ENCODE results near the gene SLC1A4.
"Not testable (repeated sequence)": the region's sequence is repeated elsewhere in the genome, so short reads cannot be mapped to it uniquely, and the experiment has no call there.

SLC1A4 gene

GRCh38 chr2:64996871-64997307, 7.7 kb downstream of the SLC1A4 start:
- no peak for DNase-seq

GRCh38 chr2:64998658-64999061, 9.5 kb downstream of the SLC1A4 start:
- DNase-seq, result no peak

DNA sequence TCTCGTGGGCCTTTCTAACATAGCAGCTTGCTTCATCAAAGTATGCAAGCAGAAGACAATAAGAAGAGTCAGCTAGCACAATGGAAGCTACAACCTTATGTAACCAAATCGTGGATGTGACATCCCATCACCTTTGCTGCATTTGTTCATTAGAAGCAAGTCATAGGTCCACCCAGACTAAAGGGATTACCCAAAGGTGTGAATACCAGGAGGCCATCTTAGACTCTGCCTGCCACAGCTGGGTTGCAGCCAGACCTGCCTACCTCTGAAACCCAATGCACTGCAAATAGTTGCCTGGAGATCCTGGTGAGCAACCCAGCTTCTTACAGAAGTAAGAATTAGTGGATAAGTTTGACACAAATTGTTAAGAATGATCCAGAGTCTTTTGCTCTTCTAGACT, 10.6 kb downstream of the SLC1A4 start:
- no peak for DNase-seq

GRCh38 chr2:65000644-65001043, 11.4 kb downstream of the SLC1A4 start:
- DNase-seq, result no peak

DNA sequence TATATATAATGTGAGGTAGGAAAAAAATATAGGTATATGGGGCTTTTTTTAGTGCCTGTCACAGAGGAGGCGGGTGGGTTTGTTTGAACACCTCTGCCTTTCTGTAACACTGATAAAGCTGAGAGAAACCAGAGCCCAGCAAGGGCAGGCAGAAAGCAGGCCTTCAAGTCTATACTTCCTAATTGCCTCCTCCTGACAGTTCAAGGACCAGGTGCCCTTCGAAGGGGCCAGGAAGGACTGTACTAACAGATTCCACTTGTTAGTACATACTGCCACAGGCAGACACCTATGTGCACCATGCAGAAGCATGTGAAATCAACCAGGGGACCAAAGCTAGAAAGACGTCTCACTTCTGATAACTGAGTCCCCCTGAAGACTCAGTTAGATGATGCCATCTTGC, 13.8 kb downstream of the SLC1A4 start:
- DNase-seq, result no peak

GRCh38 chr2:65004232-65004631, 15.0 kb downstream of the SLC1A4 start:
- not testable (repeated sequence) for DNase-seq

- DNase-seq, result no peak
Observed at GRCh38 chr2:65013776-65014175, 24.6 kb downstream of the SLC1A4 start.

DNA sequence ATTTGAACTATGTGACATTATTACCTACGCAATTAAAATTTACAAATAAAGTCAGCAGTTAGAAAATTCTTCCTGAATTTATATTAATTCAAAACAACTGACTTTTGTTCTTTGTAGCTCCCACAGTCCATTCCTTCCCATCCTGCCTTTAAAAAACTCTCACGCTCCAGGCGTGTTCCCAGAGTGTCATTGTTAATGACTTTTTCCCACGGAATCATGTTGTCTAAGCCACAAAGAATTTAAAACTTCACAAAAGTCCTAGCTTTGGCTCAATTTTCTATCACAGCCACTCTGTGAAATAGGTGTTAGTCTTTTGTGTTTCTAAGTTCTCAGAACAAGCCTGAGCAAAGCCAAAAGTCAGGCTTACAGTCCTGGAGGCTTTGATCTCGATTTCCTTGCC, 26.5 kb downstream of the SLC1A4 start:
- DNase-seq, result no peak

GRCh38 chr2:65016789-65017188, 27.6 kb downstream of the SLC1A4 start:
- DNase-seq, result no peak

DNA sequence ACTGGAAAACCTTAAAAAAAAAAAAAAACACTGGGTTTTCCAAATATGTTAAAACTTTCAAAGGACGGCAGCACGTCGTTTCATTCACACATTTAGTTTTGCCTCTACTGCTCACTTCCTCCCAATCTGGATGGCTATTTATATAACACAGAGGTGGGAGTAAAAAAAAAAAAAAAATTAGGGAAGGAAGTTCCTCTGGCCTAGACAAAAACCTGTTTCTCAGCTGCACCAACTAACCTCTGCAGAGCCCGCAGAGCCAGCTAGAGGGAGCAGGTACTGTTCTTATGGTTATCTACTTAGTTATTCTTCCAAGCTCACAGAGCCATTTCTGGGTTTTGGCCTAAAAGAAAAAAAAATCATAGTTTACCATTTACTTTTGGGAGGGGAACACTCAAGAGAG, 28.1 kb downstream of the SLC1A4 start:
- no peak for DNase-seq

- DNase-seq, result no peak
Observed at GRCh38 chr2:65018141-65018582, 29.0 kb downstream of the SLC1A4 start.

DNA sequence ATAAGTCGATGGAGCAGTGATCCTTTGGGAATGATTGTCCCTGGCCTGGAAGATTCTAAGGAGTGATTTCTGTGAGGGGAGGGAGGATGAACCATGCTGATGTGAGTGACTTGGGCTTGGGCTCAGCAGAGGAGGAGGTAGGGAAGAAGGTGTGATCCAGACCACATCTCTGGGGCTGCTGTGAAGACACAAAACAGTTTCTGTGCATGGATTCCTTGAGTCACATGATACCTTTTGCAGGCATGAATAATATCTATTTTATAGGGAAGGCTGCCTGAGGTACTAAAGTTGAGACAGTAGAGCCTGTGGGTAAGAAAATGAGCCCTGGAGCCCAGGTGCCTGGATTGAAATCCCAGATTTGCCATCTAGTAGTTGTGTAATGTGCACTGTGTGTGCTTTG, 29.8 kb downstream of the SLC1A4 start:
- no peak for DNase-seq

DNA sequence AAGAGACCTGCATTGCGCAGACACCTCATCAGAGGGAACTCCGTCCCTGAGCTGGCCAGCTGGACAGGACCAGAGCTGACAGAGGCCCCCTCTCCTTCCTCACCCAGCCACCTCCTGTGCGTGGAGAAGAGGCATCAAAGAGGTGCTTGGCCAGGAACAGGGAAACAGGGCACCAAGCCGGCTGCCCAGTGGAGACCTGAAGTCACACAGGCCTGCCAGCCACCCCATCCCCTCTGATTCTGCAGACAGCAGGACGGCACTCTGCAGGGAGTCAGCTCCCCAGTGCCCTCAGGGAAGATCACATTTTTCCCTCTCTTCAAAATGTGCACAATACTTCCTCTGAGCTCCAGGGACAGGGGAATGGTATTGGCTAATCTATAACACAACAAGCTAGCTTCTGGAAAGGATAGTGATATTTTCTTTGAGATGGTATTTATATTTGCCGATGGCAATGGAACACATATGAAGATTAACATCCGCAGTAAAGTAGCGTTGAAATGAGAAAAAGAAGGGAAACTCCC, 30.5 kb downstream of the SLC1A4 start:
- DNase-seq, result no peak

DNA sequence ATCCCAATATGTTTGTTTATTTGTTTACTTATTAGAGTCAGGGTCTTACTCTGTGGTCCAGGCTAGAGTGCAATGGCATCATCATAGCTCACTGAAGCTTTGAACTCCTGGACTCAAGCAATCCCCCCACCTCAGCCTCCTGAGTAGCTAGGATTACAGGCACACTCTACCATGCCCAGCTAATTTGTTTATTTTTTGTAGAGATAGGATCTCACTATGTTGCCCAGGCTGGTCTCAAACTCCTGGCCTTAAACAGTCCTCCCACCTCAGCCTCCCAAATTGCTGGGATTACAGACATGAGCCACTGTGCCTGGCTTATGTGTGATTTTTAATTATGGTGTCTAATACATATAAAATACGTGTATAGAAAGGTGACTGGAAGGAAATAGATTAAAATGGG, 31.1 kb downstream of the SLC1A4 start:
- DNase-seq, result not testable (repeated sequence)

DNA sequence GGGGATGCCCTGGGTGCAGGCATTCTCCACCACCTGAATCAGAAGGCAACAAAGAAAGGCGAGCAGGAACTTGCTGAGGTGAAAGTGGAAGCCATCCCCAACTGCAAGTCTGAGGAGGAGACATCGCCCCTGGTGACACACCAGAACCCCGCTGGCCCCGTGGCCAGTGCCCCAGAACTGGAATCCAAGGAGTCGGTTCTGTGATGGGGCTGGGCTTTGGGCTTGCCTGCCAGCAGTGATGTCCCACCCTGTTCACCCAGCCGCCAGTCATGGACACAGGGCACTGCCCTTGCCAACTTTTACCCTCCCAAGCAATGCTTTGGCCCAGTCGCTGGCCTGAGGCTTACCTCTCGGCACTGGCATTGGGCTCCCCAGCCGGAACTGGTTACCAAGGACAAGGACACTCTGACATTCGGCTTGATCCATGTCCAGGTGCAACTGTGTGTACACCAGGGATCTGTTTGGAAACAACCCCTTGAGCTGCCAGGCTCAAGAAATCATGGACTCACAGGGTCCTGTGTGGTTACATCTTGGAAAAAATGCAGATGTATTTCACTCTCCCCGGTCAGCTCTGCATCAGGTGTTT, 31.8 kb downstream of the SLC1A4 start:
- no peak for DNase-seq

DNA sequence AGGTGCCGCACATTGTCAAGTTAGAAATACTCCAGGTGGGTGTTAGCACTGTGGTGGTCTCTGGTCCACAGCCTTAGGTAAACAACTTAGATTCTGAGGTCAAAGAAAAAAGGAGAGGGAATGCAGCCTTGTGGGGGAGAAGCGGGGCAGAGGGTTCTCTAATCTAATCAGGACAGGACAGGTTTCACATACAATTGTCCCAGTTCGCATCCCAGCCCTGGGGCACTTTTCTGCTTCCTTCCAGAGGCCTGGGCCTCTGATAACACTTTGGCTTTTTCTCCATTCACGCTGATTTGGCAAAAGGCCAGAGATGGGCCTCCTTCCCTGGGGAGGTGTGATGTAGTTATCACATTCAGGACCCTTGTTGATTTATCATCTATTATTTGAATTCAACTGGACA, 32.5 kb downstream of the SLC1A4 start:
- no peak for DNase-seq

- DNase-seq, result no peak
Observed at GRCh38 chr2:65022189-65022588, 33.0 kb downstream of the SLC1A4 start.

- no peak for DNase-seq
Observed at GRCh38 chr2:65023742-65024141, 34.5 kb downstream of the SLC1A4 start.

DNA sequence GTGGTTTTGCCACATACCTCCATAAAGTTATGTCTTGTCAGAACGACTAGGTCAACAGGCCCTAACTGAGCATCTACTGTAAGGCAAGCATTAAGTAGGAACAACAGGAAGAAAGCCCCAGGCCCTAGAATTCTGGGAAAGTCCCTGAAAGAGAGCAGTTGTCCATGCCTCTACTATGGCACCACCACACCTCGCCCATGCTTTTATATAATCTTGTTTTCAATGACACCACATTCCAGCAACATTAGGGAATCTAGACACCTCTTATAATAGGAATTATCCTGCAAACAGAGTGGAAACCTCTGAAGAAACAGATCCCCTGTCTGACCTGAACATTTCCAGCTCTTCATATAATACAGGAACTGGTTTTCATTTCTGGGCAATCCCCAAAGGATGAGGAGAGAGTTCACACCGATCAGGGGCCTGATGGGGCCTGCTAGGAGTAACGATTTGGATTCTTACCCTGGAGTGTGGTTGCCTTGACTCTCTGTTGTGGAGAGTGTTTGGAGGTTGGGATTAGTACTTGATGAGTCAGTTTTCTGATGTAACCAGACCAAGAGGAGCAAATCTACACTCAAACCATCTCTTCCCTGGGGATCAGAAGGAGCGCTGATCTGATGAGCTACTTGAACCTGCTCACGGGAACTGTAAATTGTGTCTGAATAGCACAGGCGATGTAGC, 35.1 kb downstream of the SLC1A4 start:
- DNase-seq, result no peak

DNA sequence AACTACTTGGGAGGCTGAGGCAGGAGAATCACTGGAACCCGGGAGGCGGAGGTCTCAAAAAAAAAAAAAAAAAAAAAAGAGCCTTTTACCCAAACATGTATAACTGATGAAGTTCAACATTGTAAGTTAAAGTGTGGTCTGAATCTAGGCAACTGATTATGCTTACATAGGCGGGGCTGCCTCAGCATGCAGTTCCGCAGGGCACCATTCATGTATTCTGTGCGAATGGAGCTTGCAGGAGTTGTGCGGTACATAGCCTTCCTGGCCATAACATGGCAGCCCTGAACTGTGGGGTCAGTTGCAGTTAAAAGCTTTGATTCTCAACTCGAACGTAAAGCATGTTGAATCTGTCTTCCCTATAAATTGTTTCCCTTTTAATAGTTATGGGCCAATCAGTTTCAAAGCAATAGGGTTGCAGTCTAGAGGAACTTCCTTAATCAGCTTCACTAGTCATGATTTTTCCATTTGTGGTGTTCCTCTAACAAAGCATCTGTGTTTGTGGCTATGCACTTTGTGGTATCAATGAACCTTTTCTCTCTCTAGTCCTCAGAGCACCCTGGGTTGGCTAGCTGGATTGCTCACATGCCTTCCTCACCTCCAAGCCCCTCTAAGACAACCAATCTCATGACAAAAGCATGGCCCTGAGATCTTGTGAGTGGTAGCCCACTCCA, 36.4 kb downstream of the SLC1A4 start:
- DNase-seq, result no peak

DNA sequence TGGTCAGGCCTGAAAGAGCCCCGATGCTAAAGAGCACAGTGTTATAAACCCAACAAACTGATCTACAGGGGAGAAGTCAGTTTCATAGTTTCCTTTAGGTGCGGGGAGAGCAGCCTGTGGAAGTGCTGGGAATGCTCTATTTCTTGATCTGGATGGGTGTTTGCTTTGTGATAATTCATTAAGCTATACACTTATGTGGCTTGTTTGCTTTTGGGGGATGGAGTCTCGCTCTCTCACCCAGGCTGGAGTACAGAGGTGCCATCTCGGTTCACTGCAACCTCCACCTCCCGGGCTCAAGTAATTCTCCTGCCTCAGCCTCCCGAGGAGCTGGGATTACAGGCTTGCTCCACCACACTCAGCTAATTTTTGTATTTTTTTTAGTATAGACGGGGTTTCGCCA, 37.0 kb downstream of the SLC1A4 start:
- no peak for DNase-seq

- DNase-seq, result no peak
Observed at GRCh38 chr2:65026704-65027464, 37.7 kb downstream of the SLC1A4 start.

- no peak for DNase-seq
Observed at GRCh38 chr2:65027616-65028244, 38.5 kb downstream of the SLC1A4 start.
